ENCODE data around the gene WDCP. TPM values are rescaled to one million over a fixed set of nuclear protein-coding genes. Genes with fewer than 3 reads are reported as not detected.

The WDCP gene
- total and polyA plus RNA-seq, 9 donors = 3.8 to 16.0 (median 11.5) TPM

- DNase-seq = no peak
- Histone ChIP-seq H3K9me3 (no peaks in the 10 kb centered on the region), H3K4me1 (ENCODE audit: insufficient read depth) (no peaks in the 10 kb centered on the region), H3K4me3 (no peak overlapping the region), H3K36me3 (no peaks in the 10 kb centered on the region), H3K27me3 (no peaks in the 10 kb centered on the region), H3K27ac (no peak overlapping the region)
- no peak for TF ChIP-seq POLR2A (IDR thresholded peaks at IDR 0.05)
- TF ChIP-seq CTCF (IDR thresholded peaks at IDR 0.05) = no peak
- no peak for TF ChIP-seq EP300 (IDR thresholded peaks at IDR 0.05)
- WGBS, 3 donors = 90 to 96% (median 92%) methylated on average over 9 of the region's 9 CpGs
- intact Hi-C loops (cut with DNase I) = no loop called here
These were observed 8.2 kb downstream of the WDCP start for GRCh38 chr2:24038786-24039499.

GRCh38 chr2:24026233-24026632 lies 21.0 kb downstream of the WDCP start:
- H3K36me3 ChIP-seq = no peaks in the 10 kb centered on the region
- no peaks in the 10 kb centered on the region for H3K27me3 ChIP-seq
- DNase-seq = no peak
- 61 to 67% (median 64%) methylated on average over 2 of the region's 2 CpGs for WGBS, 3 donors
- intact Hi-C loops (cut with DNase I) = no loop called here
- no peak overlapping the region for H3K4me3 ChIP-seq
- TF ChIP-seq EP300 (IDR thresholded peaks at IDR 0.05) = no peak
- TF ChIP-seq POLR2A (IDR thresholded peaks at IDR 0.05) = no peak
- TF ChIP-seq CTCF (IDR thresholded peaks at IDR 0.05) = no peak
- H3K4me1 ChIP-seq (ENCODE audit: insufficient read depth) = no peaks in the 10 kb centered on the region
- H3K9me3 ChIP-seq = no peaks in the 10 kb centered on the region
- no peak overlapping the region for H3K27ac ChIP-seq

GRCh38 chr2:24024996-24025663 lies 22.1 kb downstream of the WDCP start:
- intact Hi-C loops (cut with DNase I) = no loop called here
- Histone ChIP-seq H3K4me1 (ENCODE audit: insufficient read depth) (no peaks in the 10 kb centered on the region), H3K27me3 (no peaks in the 10 kb centered on the region), H3K36me3 (no peaks in the 10 kb centered on the region), H3K9me3 (no peaks in the 10 kb centered on the region), H3K27ac (no peak overlapping the region), H3K4me3 (no peak overlapping the region)
- DNase-seq = no peak
- no peak for TF ChIP-seq EP300 (IDR thresholded peaks at IDR 0.05)
- no peak for TF ChIP-seq CTCF (IDR thresholded peaks at IDR 0.05)
- TF ChIP-seq POLR2A (IDR thresholded peaks at IDR 0.05) = no peak
- 90 to 94% (median 92%) methylated on average over 17 of the region's 17 CpGs for WGBS, 3 donors

GRCh38 chr2:24024018-24024417 lies 23.2 kb downstream of the WDCP start:
- no peak overlapping the region for H3K4me3 ChIP-seq
- H3K27ac ChIP-seq = no peak overlapping the region
- H3K27me3 ChIP-seq = no peaks in the 10 kb centered on the region
- intact Hi-C loops (cut with DNase I) = no loop called here
- no peak for TF ChIP-seq POLR2A (IDR thresholded peaks at IDR 0.05)
- TF ChIP-seq EP300 (IDR thresholded peaks at IDR 0.05) = no peak
- TF ChIP-seq CTCF (IDR thresholded peaks at IDR 0.05) = no peak
- WGBS, 3 donors = 62 to 71% (median 65%) methylated on average over 12 of the region's 12 CpGs
- no peaks in the 10 kb centered on the region for H3K36me3 ChIP-seq
- H3K4me1 ChIP-seq (ENCODE audit: insufficient read depth) = no peaks in the 10 kb centered on the region
- peak in 1 of 5 donors; percentile 37 for DNase-seq
- H3K9me3 ChIP-seq = no peaks in the 10 kb centered on the region
